ENCODE data around the gene BSPRY.
"Not testable (repeated sequence)": the region's sequence is repeated elsewhere in the genome, so short reads cannot be mapped to it uniquely, and the experiment has no call there.

Gene BSPRY

DNA sequence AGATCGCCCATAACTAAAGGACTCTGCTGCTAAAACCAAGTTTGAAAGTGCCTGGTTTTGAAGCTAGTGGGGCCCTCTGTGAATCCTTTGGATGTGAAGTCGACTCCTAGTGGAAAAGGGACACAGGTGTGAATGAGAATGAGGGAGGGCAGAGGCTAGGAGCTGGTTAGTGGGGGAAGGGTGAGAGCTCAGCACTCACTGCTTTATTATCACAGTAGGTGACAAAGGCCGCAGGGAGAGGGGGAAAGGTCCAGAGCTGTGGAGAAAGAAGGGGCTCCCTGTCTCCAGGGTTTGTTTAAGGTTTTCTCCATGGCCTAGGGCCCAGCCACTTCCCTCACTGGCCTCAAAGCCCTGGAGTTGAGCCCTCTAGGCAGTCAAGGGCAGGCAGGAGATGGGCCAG is 23.9 kb downstream of the BSPRY start:
- DNase-seq: no peak

DNA sequence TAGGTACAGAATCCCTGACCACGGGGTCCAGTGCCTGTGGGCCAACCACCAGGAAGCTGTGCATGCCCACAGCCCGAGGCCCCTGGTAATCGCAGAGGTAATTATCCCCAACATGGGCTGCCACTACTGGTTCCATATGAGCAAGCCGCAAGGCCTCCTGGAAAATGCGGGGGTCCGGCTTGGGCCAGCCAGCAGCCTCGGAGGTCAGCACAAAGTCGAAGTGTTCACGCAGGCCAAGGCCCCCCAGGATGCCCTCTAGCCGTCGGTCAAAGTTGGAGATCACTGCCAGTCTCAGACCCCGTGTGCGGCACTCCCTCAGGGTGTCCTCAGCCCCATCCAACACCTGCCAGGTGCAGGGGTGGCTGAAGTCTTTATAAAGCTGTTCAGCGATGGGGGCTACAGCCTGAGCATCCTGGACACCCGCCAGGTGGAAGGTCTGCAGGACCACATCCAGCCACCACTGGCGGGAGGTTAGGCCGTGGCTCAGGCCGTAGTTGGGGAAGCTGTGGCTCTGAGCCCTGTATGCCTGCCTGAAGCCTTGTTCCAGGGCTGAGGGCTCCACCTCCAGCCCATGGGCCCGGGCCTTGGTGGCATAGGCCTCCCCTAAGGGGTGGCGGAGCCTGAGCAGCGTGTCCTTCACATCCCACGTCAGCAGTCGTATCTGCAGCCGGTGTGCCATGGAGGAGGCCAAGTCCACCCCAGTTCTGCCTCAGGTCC is 24.5 kb downstream of the BSPRY start:
- no peak for DNase-seq

DNA sequence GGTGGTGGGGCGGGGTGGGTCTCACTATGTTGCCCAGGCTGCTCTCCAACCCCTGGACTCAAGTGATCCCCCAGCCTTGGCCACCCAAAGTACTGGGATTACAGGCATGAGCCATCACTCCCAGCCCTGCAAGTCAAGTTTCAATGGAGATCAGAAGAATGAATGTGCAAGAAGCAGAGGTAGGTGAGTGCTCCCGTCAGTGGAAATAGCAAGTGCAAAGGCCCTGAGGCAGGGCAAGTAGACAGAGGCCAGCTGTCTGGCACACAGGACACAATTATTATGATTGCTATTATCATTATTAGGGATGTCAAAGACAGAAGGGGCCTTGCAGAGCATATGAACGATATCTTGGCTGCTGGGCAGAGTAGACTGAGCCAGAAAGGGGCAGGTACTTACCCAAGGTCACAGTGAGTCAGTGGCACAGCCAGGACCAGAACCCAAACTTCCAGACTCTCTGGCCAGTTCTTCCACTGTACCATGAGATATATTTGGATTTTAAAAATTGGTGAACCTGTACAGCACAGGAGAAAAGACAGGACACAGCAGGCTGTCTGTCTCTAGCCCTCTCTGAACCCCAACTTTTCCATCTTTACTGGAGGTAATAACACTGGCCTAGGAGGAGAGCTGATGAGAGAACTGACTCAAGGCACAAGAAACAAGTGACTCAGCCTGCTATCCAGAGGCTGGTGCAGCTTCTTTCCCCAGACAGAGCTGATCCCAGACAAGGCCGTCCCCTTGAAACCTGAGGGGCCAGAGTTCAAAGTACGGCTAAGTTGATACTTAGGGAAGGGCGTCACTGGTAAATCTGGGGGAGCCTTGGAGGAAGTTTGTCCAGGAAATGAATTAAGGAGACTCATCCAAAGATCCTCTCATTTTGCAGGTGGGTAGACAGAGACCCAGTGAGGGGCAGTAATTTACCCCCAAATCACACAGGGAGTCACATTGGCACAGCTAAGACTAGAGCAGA is 26.0 kb downstream of the BSPRY start:
- DNase-seq: no peak

DNA sequence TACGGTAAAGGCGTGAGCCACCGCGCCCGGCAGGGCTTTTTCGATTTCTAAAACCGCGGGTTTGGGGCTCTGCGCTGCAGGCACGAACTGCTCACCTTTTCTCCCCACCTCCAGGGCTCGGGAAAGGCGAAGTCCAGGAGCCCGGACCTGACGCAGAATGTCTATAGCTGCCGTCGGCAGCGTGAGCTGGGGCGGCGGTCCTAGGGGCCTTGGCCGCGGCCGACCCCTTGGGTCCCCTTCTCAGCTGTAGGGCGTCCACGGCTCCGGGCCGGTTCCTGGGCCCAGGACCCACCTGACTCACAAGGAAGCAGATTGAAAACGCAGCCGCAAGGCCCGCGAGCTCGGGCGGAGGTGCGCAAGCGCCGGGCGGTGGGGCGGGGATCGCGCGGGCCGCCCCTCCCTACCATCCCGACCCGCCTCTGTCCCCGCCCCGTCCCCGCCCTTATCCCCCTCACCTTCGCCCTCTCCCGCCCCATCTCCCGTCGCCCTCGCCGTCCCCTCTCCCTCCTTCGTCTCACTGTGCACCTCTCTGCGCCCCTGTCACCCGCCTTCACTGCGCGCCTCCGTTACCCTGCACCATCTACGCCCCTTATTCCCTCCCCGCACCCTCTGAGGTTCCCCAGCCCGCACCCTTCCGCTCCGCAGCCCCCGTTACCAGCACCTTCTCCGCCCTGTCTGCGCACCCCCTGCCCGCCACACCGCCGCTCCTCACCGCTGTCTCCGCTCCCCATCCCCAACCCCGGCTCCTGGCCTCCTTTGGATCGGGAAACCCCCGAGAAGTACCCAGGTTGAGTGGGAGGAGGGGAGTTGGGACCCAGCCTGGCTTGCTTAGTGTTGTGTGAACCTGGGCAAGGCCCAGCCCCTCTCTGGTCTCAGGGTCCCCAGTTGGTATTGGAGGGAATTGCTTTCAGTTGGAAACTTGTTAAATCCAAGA is 27.6 kb downstream of the BSPRY start, which contains the start of gene HDHD3:
Gene HDHD3, minus strand, starts transcription at position 353 of the 934 bp plus-strand sequence. CDS start 2,632 bp downstream, outside the sequence.
- DNase-seq: peak; percentile 82 to 86

DNA sequence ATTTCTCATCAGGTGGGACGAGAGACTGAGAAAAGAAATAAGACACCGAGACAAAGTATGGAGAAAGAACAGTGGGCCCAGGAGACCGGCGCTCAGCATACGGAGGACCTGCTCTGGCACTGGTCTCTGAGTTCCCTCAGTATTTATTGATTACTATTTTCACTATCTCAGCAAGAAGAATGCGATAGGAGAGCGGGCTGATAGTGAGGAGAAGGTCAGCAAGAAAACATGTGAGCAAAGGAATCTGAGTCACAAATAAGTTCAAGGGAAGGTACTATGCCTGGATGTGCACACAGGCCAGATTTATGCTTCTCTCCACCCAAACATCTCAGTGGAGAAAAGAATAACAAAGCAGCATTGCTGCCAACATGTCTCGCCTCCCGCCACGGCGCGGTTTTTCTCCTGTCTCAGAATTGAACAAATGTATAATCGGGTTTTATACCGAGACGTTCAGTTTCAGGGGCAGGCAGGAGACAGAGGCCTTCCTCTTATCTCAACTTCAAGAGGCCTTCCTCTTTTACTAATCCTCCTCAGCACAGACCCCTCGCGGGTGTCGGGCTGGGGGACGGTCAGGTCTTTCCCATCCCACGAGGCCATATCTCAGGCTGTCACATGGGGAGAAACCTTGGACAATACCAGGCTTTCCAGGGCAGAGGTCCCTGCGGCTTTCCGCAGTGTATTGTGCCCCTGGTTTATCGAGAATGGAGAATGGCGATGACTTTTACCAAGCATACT is 29.9 kb downstream of the BSPRY start:
- DNase-seq: not testable (repeated sequence)

DNA sequence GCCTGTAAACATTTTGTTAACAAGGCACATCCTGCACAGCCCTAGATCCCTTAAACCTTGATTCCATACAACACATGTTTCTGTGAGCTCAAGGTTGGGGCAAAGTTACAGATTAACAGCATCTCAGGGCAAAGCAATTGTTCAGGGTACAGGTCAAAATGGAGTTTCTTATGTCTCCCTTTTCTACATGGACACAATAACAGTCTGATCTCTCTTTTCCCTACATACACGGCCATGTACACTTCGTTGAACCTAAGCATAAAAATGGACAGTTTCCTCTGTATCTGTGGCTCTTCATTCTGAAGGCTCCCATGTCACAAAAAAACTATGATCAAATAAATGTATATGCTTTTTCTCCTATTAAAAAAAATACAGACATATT is 30.5 kb downstream of the BSPRY start:
- not testable (repeated sequence) for DNase-seq

DNA sequence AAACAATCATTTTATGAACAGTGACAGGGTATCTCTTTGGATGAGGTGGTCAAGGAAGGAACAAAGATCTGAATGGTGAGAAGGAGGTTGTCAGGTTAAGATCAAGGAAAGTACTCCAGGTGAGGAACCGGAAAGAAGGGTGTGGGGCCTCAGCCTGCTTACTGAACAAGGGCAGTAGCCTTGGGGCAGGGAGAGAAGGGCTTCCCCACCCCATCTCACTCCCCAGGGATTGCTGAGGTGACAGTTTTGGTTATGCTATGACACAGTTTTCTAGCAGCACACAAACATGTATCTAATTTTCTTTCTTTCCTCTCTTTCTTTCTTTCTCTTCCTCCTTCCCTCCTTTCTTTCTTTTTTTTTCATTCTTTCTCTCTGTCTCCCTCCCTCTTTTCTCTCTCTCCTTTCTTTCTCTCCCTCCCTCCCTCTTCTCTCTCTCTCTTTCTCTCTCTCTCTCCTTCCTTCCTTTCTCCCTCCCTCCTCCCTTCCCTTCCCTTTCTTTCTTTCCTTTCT is 31.6 kb downstream of the BSPRY start:
- DNase-seq: no peak

DNA sequence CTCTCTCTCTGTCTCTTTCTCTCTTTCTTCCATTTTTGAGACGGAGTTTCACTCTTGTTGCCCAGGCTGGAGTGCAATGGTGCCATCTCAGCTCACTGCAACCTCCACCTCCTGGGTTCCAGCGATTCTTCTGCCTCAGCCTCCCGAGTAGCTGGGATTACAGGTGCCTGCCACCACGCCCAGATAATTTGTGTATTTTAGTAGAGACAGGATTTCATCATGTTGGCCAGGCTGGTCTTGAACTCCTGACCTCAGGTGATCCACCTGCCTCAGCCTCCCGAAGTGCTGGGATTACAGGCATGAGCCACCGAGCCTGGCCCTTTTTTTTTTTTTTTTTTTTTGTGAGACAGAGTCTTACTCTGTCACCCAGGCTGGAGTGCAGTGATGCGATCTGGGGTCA is 32.1 kb downstream of the BSPRY start:
- not testable (repeated sequence) for DNase-seq

DNA sequence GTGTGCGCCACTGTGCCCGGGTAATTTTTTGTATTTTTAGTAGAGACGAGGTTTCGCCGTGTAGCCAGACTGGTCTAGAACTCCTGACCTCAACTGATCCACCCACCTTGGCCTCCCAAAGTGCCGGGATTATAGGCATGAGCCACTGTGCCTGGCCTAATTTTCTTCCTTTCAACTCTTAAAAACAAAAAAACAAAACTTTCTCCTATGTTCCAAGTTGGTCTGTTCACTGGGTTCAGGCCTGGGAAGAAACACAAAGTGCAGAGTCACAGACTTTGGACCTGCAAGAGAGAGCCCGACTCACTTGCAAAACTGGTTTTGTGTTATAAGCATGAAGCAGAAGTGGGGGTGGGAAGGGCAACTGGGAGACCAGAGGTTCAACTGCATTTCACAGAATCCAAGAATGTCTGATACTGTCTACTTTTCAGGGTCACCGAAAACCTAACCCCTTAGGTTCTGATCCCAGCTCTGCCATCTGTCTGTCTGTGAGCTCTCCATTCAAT is 32.6 kb downstream of the BSPRY start:
- DNase-seq: no peak

DNA sequence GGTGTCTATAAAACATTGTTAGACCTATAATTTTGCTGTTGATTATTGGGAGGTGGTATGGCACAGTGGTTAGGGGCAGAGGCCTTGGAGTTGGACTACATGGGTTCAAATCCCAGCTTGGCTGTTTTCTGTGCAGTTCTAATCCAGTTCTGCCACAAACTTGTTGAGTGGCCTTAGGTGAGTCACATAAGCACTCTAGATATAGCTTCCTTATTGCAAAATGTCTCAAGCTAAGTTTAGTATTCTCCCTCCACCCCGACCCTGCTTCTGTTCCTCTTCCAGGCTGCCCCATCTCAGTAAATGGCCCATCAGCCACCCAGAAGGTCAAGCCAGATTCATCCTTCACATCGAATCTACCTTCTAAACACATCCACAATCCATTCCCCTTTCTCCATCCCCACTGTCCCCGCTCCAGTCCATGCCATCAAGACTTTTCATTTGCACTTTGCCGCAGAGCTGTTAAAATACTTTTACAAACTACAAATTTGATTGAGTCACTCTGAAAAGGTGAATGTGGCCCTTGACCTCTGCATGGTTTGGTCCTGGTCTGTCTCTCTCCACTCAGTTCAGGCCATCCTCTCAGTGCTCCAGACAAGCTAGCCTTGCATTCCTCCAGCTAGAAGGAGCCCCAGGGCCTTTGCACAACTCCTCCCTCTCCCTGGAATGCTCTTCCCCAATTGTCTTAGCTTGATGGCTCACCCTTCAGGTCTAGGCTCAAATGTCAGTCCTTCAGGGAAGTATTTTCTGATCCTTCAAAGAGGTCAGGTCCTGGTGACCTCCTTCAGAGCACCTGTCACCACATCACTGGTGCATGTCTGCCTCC is 37.4 kb downstream of the BSPRY start:
- DNase-seq: no peak

DNA sequence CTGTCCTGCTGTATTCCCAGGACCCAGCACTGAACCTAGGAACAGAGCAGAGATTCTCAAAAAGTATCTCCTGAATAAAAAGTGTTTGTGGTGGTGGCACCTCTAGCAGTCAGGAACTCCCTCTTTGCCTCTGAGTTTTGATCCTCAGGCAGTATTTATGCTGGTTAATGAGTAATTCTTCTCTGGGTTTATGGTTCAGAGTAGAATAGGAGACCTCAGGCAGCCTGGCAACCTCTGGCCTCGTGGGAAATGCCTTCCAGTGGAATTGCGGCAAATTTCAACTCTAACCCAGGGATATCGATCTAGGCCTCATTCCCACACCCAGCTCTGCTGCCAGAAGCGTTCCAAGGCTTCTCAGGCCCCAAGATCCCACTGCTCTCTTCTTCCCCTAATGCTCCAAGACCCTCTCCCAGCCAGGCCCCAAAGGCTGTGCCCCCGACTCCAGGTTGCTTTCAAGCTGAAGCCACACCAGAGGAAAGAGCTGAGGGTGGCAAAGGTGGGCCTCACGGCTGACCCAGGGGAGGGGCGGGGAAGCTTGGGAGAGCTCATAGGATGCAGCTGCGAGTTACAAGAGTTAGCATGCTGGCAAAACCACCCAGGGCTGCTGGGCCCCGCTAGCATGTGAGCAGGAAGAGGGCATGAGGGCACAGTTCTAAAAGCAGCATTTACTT is 38.4 kb downstream of the BSPRY start:
- DNase-seq: no peak

DNA sequence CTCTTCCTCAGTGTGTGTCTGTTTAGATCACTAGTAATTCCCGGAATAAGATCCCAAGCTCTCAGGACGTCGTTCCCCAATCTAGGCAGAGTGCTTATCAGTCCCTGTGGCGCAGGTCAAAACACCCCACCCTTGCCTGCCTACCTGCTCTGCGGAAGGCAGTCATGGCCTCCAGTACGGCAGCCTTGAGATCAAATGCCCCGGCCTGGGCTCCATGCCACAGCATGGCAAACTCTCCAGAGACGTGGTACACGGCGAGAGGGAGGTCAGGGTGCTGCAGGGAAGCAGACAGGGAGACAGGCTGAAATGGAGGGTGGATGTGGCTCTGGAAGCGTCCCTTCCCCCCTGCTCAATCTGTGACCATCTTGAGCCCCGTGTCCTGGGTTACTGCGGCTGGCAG is 39.5 kb downstream of the BSPRY start:
- DNase-seq: no peak

DNA sequence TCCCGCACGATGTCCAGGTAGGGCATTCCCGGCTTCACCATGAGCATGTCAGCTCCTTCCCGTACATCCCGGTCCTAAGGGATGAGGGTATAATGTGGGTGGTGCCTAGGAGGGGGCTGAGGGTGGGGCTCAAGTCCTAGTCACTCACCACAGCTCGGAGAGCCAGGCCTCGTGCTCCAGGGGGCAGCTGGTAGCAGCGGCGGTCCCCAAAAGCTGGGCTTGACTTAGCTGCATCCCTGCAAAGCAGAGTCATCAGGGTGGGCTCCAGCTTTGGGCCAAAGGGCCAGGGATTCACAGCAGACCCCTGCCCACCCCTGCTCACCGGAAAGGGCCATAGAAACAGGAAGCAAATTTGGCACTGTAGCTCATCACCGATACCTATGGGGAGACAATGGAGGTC is 40.1 kb downstream of the BSPRY start:
- no peak for DNase-seq

DNA sequence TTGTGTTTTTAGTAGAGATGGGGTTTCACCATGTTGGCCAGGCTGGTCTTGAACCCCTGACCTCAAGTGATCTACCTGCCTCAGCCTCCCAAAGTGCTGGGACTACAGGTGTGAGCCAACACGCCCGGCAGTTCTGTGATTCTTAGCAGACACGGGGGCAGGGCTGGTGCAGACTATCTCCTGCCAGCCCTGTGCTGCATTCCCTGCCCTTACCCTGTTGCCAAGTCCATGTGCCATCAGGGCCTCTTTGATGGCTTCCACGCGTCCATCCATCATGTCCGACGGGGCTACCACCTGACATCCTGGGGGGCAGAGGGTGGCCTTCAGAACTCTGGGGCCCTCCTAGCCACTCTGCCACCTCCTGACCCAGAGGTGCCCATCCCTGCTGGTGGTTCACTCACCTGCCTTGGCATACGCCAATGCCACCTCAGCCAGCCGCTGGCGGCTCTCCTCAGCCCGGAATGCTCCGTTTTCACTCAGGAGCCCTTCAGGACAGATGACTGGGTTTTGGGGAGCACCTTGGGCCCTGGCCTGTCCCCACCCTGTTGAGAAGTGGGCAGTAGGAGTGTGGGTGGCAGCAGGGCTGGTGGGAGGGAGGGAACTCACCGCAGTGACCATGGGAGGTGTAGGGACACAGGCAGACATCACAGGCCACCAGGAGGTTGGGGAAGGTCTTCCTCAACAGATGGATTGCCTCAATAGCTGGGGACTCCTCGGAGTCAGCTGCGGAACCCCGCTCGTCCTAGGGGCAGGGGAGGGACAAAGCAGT is 41.0 kb downstream of the BSPRY start:
- DNase-seq: no peak

DNA sequence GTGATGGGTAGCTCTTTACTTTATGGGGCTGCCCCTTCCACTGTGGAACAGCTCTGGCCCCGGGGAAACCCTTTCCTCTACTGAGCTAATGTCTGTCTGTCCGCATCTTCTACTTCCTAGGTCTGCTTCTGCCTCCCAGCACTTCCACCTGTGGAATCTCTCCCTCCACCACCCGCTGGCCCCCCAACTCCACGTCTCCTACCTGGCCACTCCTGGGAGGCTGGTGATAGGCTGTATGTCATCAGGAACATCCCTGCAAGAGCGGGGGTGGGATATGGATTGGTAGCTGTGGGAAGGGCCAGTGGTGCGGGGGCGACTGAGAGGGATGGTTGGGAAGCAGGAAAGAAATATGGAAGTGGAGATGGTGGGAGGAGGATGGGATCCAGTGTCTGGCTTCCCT is 42.6 kb downstream of the BSPRY start:
- DNase-seq: no peak

DNA sequence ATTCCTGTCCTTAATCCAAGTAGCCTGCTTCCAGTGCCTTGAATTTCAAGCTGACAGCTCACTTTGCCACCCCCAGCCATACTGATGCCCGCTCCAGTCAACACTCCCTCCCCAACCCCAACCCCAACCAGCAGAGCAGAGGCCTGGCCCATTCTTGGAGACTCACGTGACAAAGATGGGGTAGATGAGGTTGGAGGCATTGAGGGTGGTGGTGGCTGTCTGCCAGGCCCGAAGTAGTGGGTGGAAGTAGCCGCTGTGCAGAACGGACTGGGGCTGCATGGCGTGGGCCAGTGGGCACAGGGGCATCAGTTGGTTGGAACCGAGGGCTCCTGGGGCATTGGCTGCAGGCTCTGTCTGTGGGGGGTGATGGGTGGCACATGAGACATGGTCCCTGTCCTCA is 43.9 kb downstream of the BSPRY start:
- DNase-seq: no peak

DNA sequence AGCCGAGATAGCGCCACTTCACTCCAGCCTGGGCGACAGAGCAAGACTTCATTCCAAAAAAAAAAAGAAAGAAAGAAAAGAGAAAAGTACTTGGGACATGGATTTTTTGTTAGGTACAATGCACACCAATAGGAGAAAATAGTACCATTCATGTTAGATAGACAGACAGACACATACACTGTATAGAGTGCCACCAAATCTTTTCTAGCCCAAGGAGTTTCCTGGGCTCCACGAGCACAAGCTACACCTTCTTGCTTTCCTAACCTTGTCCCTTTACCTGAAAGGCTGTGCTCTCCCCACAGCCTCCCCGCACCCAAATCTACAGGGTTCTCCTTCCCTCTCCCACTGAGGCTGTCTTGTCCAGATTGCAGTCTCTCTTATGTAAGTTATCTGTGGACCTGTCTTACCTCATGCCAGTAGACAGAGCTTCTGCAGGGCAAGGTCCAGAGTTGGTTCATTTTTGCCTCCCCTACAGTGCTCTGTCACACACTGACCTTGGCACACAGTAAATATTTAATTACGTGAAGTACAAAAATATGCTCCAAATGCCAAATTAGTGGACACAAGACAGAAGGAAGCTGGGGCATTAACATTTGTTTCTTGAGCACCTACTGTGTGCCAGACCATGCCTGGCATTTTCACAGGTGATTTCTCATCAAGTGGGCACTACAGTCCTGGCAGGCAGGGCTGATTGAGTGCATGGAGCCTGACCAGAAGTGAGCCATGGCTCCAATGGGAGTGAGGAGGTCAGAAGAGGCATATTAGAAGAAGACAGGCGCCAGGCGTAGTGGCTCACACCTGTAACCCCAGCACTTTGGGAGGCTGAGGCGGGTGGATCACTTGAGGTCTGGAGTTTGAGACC is 45.9 kb downstream of the BSPRY start:
- no peak for DNase-seq

DNA sequence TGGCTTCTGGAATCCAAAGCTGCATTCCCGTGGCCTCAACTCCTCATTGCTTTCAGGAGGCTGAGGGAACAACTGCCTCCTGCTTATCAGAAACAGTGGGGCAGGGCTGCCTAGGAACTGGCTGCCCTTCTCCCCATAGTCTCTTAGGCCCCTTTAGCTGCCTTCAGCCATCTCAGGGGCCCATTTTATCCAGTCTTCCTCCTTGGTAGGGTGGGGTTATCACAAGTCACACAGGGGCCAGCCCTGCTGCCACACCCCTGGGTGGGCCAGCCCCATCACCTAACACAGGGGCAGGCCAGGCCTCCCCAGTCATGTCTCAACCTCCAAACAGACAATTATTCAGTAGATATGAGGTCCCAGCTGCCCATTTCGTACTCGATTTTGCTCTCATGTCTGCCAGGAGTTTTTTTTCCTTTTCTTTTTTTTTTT is 47.9 kb downstream of the BSPRY start:
- DNase-seq: no peak
